ENCODE data around the gene PEX13.

Gene PEX13

DNA sequence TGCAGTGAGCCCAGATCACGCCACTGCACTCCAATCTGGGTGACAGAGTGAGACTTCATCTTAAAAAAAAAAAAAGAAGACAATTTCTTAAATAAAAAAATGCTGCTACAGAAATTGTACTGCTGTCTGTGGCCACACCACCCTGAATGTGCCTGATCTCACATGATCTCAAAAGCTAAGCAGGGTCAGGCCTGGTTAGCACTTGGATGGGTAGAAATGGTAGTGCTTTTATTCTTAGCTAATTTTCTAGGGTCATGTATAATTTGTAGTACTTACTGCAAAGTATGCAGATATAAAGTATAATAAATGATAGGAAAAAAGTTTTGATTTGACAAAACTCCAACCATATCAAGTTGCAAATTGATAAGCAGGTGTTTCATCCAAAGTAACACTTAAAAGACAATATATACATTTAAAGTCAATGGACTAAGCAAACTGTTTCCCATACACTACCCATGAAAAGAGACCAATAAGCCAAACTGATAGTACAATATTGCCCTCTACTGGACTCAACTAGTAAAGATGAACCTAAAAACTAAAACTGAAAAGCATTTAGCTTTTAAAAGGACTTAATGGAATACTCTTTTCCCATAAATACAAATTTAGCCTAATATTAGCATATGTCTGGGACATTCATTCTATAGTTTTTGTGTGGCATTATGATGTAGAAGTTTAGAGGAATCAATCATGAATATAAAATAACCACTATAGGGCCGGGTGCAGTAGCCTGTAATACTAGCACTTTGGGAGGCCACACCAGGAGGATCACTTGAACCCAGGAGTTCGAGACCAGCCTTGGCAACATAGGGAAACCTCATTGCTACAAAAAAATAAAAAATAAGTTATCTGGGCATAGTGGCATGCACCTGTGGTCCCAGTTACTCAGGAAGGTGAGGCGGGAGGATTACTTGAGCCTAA is 18.6 kb upstream of the PEX13 start:
- H2AFZ ChIP-seq (ENCODE audit: low read depth): no peak overlapping the region
- no peak overlapping the region for H3K27ac ChIP-seq
- no peaks in the 10 kb centered on the region for H4K20me1 ChIP-seq (ENCODE audit: insufficient read depth)
- no peaks in the 10 kb centered on the region for H3K4me1 ChIP-seq (ENCODE audit: low read depth, poor library complexity, severe bottlenecking)
- no peaks in the 10 kb centered on the region for H3K36me3 ChIP-seq (ENCODE audit: insufficient read depth)
- no peak overlapping the region for H3K4me3 ChIP-seq (IDR thresholded peaks at IDR 0.05; ENCODE audit: insufficient read depth, low read depth, low read length)
- TF ChIP-seq, protein P1, sequence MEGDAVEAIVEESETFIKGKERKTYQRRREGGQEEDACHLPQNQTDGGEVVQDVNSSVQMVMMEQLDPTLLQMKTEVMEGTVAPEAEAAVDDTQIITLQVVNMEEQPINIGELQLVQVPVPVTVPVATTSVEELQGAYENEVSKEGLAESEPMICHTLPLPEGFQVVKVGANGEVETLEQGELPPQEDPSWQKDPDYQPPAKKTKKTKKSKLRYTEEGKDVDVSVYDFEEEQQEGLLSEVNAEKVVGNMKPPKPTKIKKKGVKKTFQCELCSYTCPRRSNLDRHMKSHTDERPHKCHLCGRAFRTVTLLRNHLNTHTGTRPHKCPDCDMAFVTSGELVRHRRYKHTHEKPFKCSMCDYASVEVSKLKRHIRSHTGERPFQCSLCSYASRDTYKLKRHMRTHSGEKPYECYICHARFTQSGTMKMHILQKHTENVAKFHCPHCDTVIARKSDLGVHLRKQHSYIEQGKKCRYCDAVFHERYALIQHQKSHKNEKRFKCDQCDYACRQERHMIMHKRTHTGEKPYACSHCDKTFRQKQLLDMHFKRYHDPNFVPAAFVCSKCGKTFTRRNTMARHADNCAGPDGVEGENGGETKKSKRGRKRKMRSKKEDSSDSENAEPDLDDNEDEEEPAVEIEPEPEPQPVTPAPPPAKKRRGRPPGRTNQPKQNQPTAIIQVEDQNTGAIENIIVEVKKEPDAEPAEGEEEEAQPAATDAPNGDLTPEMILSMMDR (conservative IDR thresholded peaks at IDR 0.05; ENCODE audit: low read depth, low read length): peak; percentile 84
- H3K79me2 ChIP-seq (ENCODE audit: insufficient read depth, low read depth): no peaks in the 10 kb centered on the region
- H3K9ac ChIP-seq: no peak overlapping the region
- no peaks in the 10 kb centered on the region for H3K27me3 ChIP-seq (ENCODE audit: insufficient read depth, low read depth)
- no peak overlapping the region for H3K4me2 ChIP-seq

DNA sequence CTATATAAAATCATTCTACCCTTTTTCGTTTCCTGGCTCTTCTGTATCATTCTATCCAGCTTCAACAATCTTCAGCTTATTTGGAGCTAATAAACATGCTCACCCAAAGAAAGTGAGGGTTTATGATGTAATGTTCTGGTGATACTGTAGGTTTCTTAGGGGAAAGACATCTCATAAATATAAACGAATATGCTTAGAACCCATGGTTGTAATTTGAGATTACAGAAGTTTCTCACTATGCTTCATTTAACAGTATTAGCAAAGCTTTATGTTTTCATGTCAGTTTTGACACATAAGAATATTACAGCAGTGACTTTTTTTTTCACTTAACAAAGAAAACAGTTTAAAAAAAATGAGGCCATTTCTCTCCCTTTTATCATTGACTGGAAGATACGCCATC is 11.8 kb upstream of the PEX13 start:
- Histone ChIP-seq H3K4me2 (no peak overlapping the region), H3K4me3 (IDR thresholded peaks at IDR 0.05; ENCODE audit: insufficient read depth, low read depth, low read length) (no peak overlapping the region), H2AFZ (ENCODE audit: low read depth) (no peak overlapping the region), H4K20me1 (ENCODE audit: insufficient read depth) (no peaks in the 10 kb centered on the region), H3K27ac (no peak overlapping the region), H3K79me2 (ENCODE audit: insufficient read depth, low read depth) (no peaks in the 10 kb centered on the region), H3K36me3 (ENCODE audit: insufficient read depth) (no peaks in the 10 kb centered on the region), H3K9ac (no peak overlapping the region), H3K4me1 (ENCODE audit: low read depth, poor library complexity, severe bottlenecking) (no peaks in the 10 kb centered on the region), H3K27me3 (ENCODE audit: insufficient read depth, low read depth) (no peaks in the 10 kb centered on the region)
- TF ChIP-seq, protein P1 (conservative IDR thresholded peaks at IDR 0.05; ENCODE audit: low read depth, low read length): no peak

DNA sequence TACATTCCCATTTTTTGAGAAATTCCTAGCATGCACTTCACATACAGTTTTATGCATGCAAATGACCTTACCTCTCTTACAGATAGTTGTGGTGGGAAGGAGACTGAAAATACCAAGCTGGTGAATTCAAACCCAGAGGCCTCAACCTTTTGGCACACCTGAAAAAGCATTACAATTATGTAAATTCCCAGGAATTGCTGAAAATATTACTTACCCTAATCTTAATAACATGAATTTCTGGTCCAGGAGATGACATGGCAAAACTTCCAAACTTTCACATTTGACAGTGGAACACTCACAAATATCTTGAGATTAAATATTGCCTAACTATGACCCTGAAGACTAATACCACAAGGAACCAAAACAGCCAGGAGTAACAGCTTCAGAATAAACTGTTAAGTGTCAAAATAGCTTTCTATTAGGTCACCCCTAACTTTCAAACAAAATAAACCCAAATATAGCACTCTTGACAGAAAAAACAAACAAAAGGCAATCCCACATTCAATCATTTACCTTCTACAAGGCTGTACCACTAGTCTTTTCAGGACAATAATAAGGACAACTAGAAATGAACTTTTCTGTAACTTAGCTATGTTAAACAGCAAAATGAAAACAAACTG is 10.9 kb upstream of the PEX13 start:
- no peaks in the 10 kb centered on the region for H3K79me2 ChIP-seq (ENCODE audit: insufficient read depth, low read depth)
- H3K27ac ChIP-seq: no peak overlapping the region
- no peak overlapping the region for H3K9ac ChIP-seq
- TF ChIP-seq, protein P1 (conservative IDR thresholded peaks at IDR 0.05; ENCODE audit: low read depth, low read length): no peak
- H4K20me1 ChIP-seq (ENCODE audit: insufficient read depth): no peaks in the 10 kb centered on the region
- no peaks in the 10 kb centered on the region for H3K36me3 ChIP-seq (ENCODE audit: insufficient read depth)
- no peaks in the 10 kb centered on the region for H3K27me3 ChIP-seq (ENCODE audit: insufficient read depth, low read depth)
- H3K4me2 ChIP-seq: no peak overlapping the region
- no peak overlapping the region for H2AFZ ChIP-seq (ENCODE audit: low read depth)
- peaks cover 1% of the 10 kb centered on the region for H3K4me1 ChIP-seq (ENCODE audit: low read depth, poor library complexity, severe bottlenecking)
- no peak overlapping the region for H3K4me3 ChIP-seq (IDR thresholded peaks at IDR 0.05; ENCODE audit: insufficient read depth, low read depth, low read length)

DNA sequence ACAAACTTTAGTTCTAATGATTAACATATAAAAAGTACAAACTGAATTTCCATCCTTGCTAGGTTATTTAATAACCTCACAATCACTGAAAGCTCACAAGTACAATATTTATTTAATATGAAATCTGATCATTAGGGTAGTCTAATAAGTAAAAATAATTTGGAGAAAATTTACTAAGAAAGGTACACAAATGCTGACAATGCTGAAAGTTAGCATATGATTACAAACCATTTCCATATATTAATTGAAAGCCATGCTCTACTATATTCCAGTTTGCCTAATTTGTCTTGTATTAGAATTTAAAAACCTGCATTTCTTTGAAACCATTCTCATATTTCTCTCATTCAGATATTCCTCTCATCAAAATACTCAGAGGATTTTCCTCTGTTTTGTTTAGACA is 8.2 kb upstream of the PEX13 start:
- no peak overlapping the region for H3K9ac ChIP-seq
- H3K4me2 ChIP-seq: no peak overlapping the region
- no peaks in the 10 kb centered on the region for H3K27me3 ChIP-seq (ENCODE audit: insufficient read depth, low read depth)
- H4K20me1 ChIP-seq (ENCODE audit: insufficient read depth): no peaks in the 10 kb centered on the region
- no peaks in the 10 kb centered on the region for H3K36me3 ChIP-seq (ENCODE audit: insufficient read depth)
- no peak overlapping the region for H2AFZ ChIP-seq (ENCODE audit: low read depth)
- peaks cover 10% of the 10 kb centered on the region for H3K4me1 ChIP-seq (ENCODE audit: low read depth, poor library complexity, severe bottlenecking)
- H3K4me3 ChIP-seq (IDR thresholded peaks at IDR 0.05; ENCODE audit: insufficient read depth, low read depth, low read length): no peak overlapping the region
- TF ChIP-seq, protein P1 (conservative IDR thresholded peaks at IDR 0.05; ENCODE audit: low read depth, low read length): no peak
- H3K27ac ChIP-seq: no peak overlapping the region
- H3K79me2 ChIP-seq (ENCODE audit: insufficient read depth, low read depth): no peaks in the 10 kb centered on the region
